GM12891 (cell line): ENCODE measurements around the gene ZNF692.

ENCODE experiments used
- PAX5 ChIP-seq: IDR thresholded peaks from 2 replicates; pipeline ENCODE4 v1.6.1; 2011; ENCODE audit warnings: low read length, moderate library complexity, mild to moderate bottlenecking; ENCODE audit not compliant: insufficient read depth, severe bottlenecking
- POLR2A ChIP-seq: IDR thresholded peaks from 2 replicates; pipeline ENCODE4 v1.6.1; 2011; ENCODE audit warnings: low read depth, low read length, control low read depth

GRCh38 chr1:248857201-248857600 lies 1.7 kb downstream of the ZNF692 start:
- TF ChIP-seq POLR2A, result no peak
- TF ChIP-seq PAX5, result no peak
